H9 (cell line): Measurements from ENCODE around the gene GPC1. TPM values are rescaled to one million over a fixed set of nuclear protein-coding genes. Genes with fewer than 3 reads are reported as not detected.

Experiments used
- DNase-seq: peaks from one replicate; pipeline ENCODE4 v3.0.0-alpha.2; 2017
- H2AFZ ChIP-seq: one replicate; pipeline ENCODE4 v1.6.1; 2013; ENCODE audit warnings: mild to moderate bottlenecking, low read length, control low read depth, moderate library complexity
- H2AK5ac ChIP-seq: 2 replicates; pipeline ENCODE4 v1.6.1; 2013; ENCODE audit warnings: low read length, control low read depth, mixed read lengths; ENCODE audit not compliant: insufficient read length
- H2BK120ac ChIP-seq: one replicate; pipeline ENCODE4 v1.6.1; 2013; ENCODE audit warnings: low read depth, mild to moderate bottlenecking, low read length, control low read depth, inconsistent platforms; ENCODE audit not compliant: poor library complexity, severe bottlenecking
- H2BK12ac ChIP-seq: 2 replicates; pipeline ENCODE4 v1.6.1; 2013; ENCODE audit warnings: low read length, control low read depth, mixed read lengths, low read depth; ENCODE audit not compliant: insufficient read length
- H2BK15ac ChIP-seq: 2 replicates; pipeline ENCODE4 v1.6.1; 2013; ENCODE audit warnings: low read depth, low read length, control low read depth
- H2BK20ac ChIP-seq: one replicate; pipeline ENCODE4 v1.6.1; 2013; ENCODE audit warnings: low read depth, mild to moderate bottlenecking, low read length, control low read depth, inconsistent platforms; ENCODE audit not compliant: poor library complexity, severe bottlenecking
- H2BK5ac ChIP-seq: 2 replicates; pipeline ENCODE4 v1.6.1; 2013; ENCODE audit warnings: low read length, control low read depth, mixed read lengths; ENCODE audit not compliant: insufficient read length
- H3K14ac ChIP-seq: 2 replicates; pipeline ENCODE4 v1.6.1; 2013; ENCODE audit warnings: low read length, control low read depth; ENCODE audit not compliant: insufficient read depth
- H3K18ac ChIP-seq: 2 replicates; pipeline ENCODE4 v1.6.1; 2013; ENCODE audit warnings: low read depth, mild to moderate bottlenecking, mixed read lengths, low read length, control low read depth; ENCODE audit not compliant: insufficient read length
- H3K23ac ChIP-seq: 2 replicates; pipeline ENCODE4 v1.6.1; 2013; ENCODE audit warnings: low read length, control low read depth, mixed read lengths, low read depth; ENCODE audit not compliant: insufficient read length
- H3K23me2 ChIP-seq: 2 replicates; pipeline ENCODE4 v1.6.1; 2013; ENCODE audit warnings: low read depth, mild to moderate bottlenecking, mixed read lengths, low read length, control low read depth; ENCODE audit not compliant: insufficient read length, poor library complexity, severe bottlenecking
- H3K27ac ChIP-seq: 2 replicates; pipeline ENCODE4 v1.5.1; 2013; ENCODE audit warnings: low read length, control low read depth, mixed read lengths, low read depth; ENCODE audit not compliant: insufficient read length
- H3K27me3 ChIP-seq: 2 replicates; pipeline ENCODE4 v1.6.1; 2013; ENCODE audit warnings: low read length, control low read depth, inconsistent platforms; ENCODE audit not compliant: insufficient read depth
- H3K4ac ChIP-seq: 2 replicates; pipeline ENCODE4 v1.6.1; 2013; ENCODE audit warnings: low read depth, mild to moderate bottlenecking, control low read depth, inconsistent platforms, low read length, moderate library complexity
- H3K4me1 ChIP-seq: 2 replicates; pipeline ENCODE4 v1.6.1; 2013; ENCODE audit warnings: low read length, control low read depth, inconsistent platforms; ENCODE audit not compliant: insufficient read depth
- H3K4me2 ChIP-seq: 2 replicates; pipeline ENCODE4 v1.6.1; 2013; ENCODE audit warnings: low read length, control low read depth, mixed read lengths; ENCODE audit not compliant: insufficient read length, insufficient read depth
- H3K56ac ChIP-seq: 2 replicates; pipeline ENCODE4 v1.6.1; 2013; ENCODE audit warnings: low read depth, mild to moderate bottlenecking, mixed read lengths, low read length, control low read depth; ENCODE audit not compliant: insufficient read length
- H3K79me1 ChIP-seq: 2 replicates; pipeline ENCODE4 v1.6.1; 2013; ENCODE audit warnings: low read depth, mild to moderate bottlenecking, moderate library complexity, low read length, control low read depth, inconsistent platforms; ENCODE audit not compliant: insufficient read depth, poor library complexity, severe bottlenecking
- H3K79me2 ChIP-seq: 2 replicates; pipeline ENCODE4 v1.6.1; 2013; ENCODE audit warnings: low read length, control low read depth, inconsistent platforms; ENCODE audit not compliant: insufficient read depth
- H3K9ac ChIP-seq: 2 replicates; pipeline ENCODE4 v1.6.1; 2013; ENCODE audit warnings: low read length, control low read depth, mixed read lengths; ENCODE audit not compliant: insufficient read length; ENCODE audit errors: extremely low read depth
- H3K9me3 ChIP-seq: one replicate; pipeline ENCODE4 v1.6.1; 2013; ENCODE audit warnings: low read depth, low read length, inconsistent platforms; ENCODE audit not compliant: control insufficient read depth
- H3T11ph ChIP-seq: one replicate; pipeline ENCODE4 v1.6.1; 2013; ENCODE audit warnings: mild to moderate bottlenecking, low read length, control low read depth, inconsistent platforms
- H4K20me1 ChIP-seq: one replicate; pipeline ENCODE4 v1.6.1; 2013; ENCODE audit not compliant: control insufficient read depth, insufficient read length, insufficient read depth
- H4K5ac ChIP-seq: 2 replicates; pipeline ENCODE4 v1.6.1; 2013; ENCODE audit warnings: low read depth, mild to moderate bottlenecking, mixed read lengths, low read length, control low read depth; ENCODE audit not compliant: insufficient read length
- H4K8ac ChIP-seq: replicated peaks from 2 replicates; pipeline ENCODE4 v1.6.1; 2013; ENCODE audit warnings: low read length, control low read depth, mixed read lengths, low read depth; ENCODE audit not compliant: insufficient read length
- H4K91ac ChIP-seq: 2 replicates; pipeline ENCODE4 v1.6.1; 2013; ENCODE audit warnings: low read depth, mild to moderate bottlenecking, moderate library complexity, mixed read lengths, low read length, control low read depth; ENCODE audit not compliant: insufficient read length
- H3K27ac Mint-ChIP-seq, 3 experiments: 2 replicates in 2 of 3; 3 replicates in 1 of 3; pipeline ENCODE4 v1.8.0; 2020 to 2021; ENCODE audit warnings: mixed read lengths in 3 of 3, mild to moderate bottlenecking in 1 of 3, moderate library complexity in 1 of 3
- H3K27me3 Mint-ChIP-seq: 2 replicates; pipeline ENCODE4 v1.8.0; 2021; ENCODE audit warnings: low read depth, mild to moderate bottlenecking, moderate library complexity, mixed read lengths
- H3K36me3 Mint-ChIP-seq, 3 experiments: 2 replicates in 2 of 3; 3 replicates in 1 of 3; pipeline ENCODE4 v1.8.0; 2020 to 2021; ENCODE audit warnings: low read depth in 3 of 3, mixed read lengths in 3 of 3; ENCODE audit not compliant: insufficient read depth in 1 of 3
- H3K4me1 Mint-ChIP-seq, 2 experiments: 2 replicates each; pipeline ENCODE4 v1.8.0; 2020; ENCODE audit warnings: mixed read lengths in 2 of 2
- H3K4me3 Mint-ChIP-seq, 2 experiments: 2 replicates in 1 of 2; 3 replicates in 1 of 2; pipeline ENCODE4 v1.8.0; 2020 to 2021; ENCODE audit warnings: mild to moderate bottlenecking in 2 of 2, mixed read lengths in 2 of 2, moderate library complexity in 1 of 2
- H3K9me3 Mint-ChIP-seq, 2 experiments: 2 replicates in 1 of 2; 3 replicates in 1 of 2; pipeline ENCODE4 v1.8.0; 2020; ENCODE audit warnings: mild to moderate bottlenecking in 2 of 2, mixed read lengths in 2 of 2, moderate library complexity in 1 of 2
- WGBS: extraction: QIAGEN DNeasy Blood & Tissue Kit; methylation state at CpG from one replicate; pipeline ENCODE4 v1.1.7; 2013; ENCODE audit warnings: missing lambda C conversion rate, low lambda C conversion rate, mixed read lengths; ENCODE audit not compliant: insufficient read length; ENCODE audit errors: extremely low coverage; 5-methylcytosine and 5-hydroxymethylcytosine counted together
- total RNA-seq: library from RNA; stranded (reverse); gene quantifications from 2 replicates; pipeline ENCODE4 v1.2.1, GENCODE V29; 2021
- TF ChIP-seq, protein P1 (sequence below): fragments of 200-600 bp; sonication (generic); conservative IDR thresholded peaks from 3 replicates; pipeline ENCODE4 v1.8.0; 2021; ENCODE audit warnings: antibody characterized with exemption, mild to moderate bottlenecking

The GPC1 gene
- total RNA-seq, 1 experiment from 2014 or later: 39.4 TPM

DNA sequence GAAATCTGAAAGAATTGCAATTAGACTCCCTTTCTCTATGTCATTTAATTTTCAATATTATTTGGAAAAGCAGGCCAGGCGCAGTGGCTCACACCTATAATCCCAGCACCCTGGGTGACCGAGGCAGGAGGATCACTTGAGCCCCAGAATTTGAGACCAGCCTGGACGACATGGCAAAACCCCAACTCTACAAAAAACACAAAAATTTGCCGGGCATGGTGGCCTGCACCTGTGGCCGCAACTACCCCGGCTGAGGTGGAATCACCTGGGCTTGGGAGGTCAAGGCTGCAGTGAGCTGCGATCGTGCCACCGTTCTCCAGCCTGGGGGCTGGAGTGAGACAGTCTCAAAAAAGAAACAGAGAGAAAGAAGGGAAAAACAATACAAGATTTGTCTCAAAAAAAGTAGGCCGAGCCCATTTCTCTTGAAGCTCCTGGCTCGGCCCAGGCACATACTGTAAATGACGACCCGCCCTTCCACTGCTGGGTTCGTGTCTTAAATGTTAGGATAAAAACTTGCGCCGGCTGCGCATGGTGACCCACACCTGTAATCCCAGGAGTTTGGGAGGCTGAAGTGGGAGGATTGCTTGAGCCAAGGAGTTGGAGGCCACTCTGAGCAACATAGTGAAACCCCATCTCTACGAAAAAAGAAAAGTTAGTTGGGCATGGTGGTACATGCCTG is 31.1 kb upstream of the GPC1 start:
- H2BK120ac ChIP-seq: no peak overlapping the region
- H3K27ac Mint-ChIP-seq: no peak overlapping the region
- H3K18ac ChIP-seq: no peak overlapping the region
- no peak overlapping the region for H2AK5ac ChIP-seq
- no peaks in the 10 kb centered on the region for H3K79me2 ChIP-seq
- no peak overlapping the region for H2BK20ac ChIP-seq
- H3K4ac ChIP-seq: no peak overlapping the region
- no peaks in the 10 kb centered on the region for H3K4me1 ChIP-seq
- H2BK12ac ChIP-seq: no peak overlapping the region
- no peaks in the 10 kb centered on the region for H3K23me2 ChIP-seq
- no peak overlapping the region for H3K9ac ChIP-seq
- no peaks in the 10 kb centered on the region for H3K27me3 ChIP-seq
- H3K4me3 Mint-ChIP-seq: no peak overlapping the region
- no peak overlapping the region for H3K14ac ChIP-seq
- H4K20me1 ChIP-seq: no peaks in the 10 kb centered on the region
- no peaks in the 10 kb centered on the region for H3K4me1 Mint-ChIP-seq
- no peaks in the 10 kb centered on the region for H3K36me3 Mint-ChIP-seq
- no peak overlapping the region for H3K56ac ChIP-seq
- TF ChIP-seq, protein P1, sequence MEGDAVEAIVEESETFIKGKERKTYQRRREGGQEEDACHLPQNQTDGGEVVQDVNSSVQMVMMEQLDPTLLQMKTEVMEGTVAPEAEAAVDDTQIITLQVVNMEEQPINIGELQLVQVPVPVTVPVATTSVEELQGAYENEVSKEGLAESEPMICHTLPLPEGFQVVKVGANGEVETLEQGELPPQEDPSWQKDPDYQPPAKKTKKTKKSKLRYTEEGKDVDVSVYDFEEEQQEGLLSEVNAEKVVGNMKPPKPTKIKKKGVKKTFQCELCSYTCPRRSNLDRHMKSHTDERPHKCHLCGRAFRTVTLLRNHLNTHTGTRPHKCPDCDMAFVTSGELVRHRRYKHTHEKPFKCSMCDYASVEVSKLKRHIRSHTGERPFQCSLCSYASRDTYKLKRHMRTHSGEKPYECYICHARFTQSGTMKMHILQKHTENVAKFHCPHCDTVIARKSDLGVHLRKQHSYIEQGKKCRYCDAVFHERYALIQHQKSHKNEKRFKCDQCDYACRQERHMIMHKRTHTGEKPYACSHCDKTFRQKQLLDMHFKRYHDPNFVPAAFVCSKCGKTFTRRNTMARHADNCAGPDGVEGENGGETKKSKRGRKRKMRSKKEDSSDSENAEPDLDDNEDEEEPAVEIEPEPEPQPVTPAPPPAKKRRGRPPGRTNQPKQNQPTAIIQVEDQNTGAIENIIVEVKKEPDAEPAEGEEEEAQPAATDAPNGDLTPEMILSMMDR: no peak
- H4K5ac ChIP-seq: no peak overlapping the region
- no peak overlapping the region for H4K8ac ChIP-seq
- H3T11ph ChIP-seq: no peak overlapping the region
- no peak for DNase-seq
- no peaks in the 10 kb centered on the region for H3K79me1 ChIP-seq
- no peak overlapping the region for H4K91ac ChIP-seq
- H3K9me3 Mint-ChIP-seq: no peaks in the 10 kb centered on the region
- no peak overlapping the region for H2BK5ac ChIP-seq
- H3K27ac ChIP-seq: no peak overlapping the region
- no peak overlapping the region for H2BK15ac ChIP-seq
- H3K4me2 ChIP-seq: no peak overlapping the region
- no peak overlapping the region for H3K23ac ChIP-seq
- H3K27me3 Mint-ChIP-seq: peaks cover 2% of the 10 kb centered on the region
- no peak overlapping the region for H2AFZ ChIP-seq
- no peaks in the 10 kb centered on the region for H3K9me3 ChIP-seq
- WGBS: no CpG with 5 or more reads among the region's 18 CpGs
